NCI-H146 (cell line): ENCODE data around the gene IGSF9.

ENCODE experiments used
- DNase-seq: peaks from one replicate; lab custom pipeline; 2025; lab: John Stamatoyannopoulos, UW

Gene IGSF9

GRCh38 chr1:159898527-159898926, 46.9 kb downstream of the IGSF9 start:
- DNase-seq = no peak

GRCh38 chr1:159897962-159898361, 47.5 kb downstream of the IGSF9 start:
- DNase-seq = no peak

DNA sequence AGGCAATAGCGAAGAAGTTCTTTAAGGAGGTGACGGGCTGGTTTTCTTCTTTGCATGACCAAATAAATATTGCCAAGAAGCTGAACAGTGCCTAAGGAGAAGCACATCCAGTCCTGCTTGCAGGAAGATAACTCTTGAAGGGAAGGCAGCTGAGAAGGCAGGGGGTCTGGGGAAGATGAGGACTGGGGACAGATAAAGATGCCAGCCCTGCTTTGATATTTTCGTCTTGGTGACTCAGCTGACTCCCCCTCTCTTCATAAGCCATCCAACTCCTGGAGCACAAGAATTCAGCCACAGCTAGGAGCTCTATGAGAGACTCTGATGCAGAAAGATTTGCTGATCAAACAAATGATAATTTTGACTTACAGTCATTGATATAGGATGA, 48.9 kb downstream of the IGSF9 start:
- no peak for DNase-seq

GRCh38 chr1:159895836-159896545, 49.4 kb downstream of the IGSF9 start:
- no peak for DNase-seq

DNA sequence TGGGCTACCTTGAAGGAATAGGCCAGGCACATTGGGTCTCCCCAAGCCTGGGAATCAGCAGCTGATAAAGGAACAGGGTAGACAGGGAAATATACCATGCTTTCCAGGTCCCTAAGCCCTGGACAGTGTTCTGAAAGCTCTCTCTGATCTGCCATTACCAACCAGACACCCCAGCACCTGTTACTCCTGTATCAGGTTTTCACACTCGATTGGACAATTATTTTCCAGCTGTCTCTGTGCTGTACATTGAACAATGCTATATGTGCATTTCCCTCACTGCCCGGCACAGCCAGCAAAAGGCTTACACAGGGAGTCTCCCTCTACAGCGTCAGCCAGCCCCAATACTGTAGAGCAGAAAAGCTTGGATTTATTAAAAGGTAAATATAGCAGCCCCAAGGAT, 50.1 kb downstream of the IGSF9 start:
- DNase-seq = peak; percentile 54

- DNase-seq = no peak
These were observed 52.5 kb downstream of the IGSF9 start for GRCh38 chr1:159892944-159893343.

- DNase-seq = peak; percentile 77
These were observed 53.9 kb downstream of the IGSF9 start for GRCh38 chr1:159891275-159892157.

DNA sequence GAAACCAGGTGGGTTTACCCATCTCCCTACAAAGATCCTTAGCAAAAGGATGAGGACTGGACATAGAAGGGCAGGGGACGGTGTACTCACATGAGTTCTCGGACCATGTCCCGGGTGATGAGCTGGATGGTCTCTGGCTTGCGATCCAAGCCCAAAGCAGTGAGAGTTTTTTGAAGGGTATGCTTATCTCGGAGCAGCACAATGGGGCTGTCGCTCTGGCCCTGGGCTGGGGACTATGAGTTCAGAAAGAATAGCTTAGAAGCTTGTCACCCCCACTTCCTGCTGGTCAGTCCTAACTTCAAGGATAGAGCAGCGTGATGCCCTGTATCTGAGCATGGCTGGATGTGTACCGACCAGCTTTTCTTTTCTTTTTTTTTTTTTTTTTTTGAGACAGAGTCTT, 55.0 kb downstream of the IGSF9 start:
- no peak for DNase-seq

DNA sequence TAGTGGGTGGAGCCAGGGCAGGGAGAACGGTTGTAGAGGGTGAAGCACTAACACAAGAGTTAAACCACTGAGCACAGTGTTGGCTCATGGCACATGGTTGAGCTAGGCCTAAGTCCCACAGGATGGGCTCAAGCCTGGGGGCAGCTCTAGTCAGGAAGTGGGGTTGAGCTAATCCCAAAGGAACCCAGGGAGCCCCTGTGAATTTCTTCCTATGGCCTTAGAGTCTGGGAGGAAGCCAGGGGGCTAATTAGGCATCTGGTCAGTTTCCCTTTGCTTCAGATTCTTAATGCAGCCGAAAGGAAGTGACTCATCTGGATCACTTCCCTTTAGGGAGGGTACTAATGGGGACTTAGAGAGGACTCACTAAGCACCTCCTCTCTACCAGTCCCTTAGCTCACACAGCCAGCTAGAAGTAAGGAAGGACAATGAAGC, 55.6 kb downstream of the IGSF9 start:
- DNase-seq = no peak

GRCh38 chr1:159889202-159889601, 56.2 kb downstream of the IGSF9 start:
- DNase-seq = no peak

GRCh38 chr1:159884296-159884695, 61.1 kb downstream of the IGSF9 start:
- no peak for DNase-seq

DNA sequence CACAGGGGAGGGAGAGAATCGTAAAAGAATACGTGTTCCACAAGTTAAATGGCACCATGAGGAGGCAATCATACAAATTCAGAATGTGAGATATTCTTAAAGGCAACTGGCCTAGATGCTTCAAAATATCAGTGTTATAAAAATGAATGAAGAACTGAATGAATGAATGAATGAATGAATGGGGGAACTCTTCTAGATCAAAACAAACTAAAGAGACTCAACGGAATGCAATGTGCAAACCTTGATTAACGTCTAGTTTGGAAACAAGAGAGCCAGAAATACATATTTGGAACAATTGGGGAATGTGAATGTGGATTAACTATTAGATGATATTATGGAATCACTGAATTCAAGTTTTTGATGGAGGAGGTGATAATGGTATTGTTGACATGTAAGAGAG, 62.3 kb downstream of the IGSF9 start:
- no peak for DNase-seq

DNA sequence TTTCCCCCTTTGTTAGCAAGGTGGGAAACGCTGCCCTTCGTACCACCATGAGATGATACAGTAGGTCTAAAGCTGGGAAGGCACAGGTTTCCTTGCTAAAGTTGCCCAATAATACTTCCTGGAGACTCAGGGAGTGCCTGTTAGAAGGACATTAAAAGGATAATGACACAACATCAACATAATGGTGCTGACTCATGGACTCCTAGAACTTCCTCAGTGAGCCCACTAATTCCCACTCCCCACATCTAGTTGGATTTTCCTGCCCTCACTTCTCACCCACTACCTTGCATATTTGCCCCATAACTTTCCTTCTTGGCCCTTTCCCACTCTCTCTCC, 62.9 kb downstream of the IGSF9 start:
- no peak for DNase-seq

DNA sequence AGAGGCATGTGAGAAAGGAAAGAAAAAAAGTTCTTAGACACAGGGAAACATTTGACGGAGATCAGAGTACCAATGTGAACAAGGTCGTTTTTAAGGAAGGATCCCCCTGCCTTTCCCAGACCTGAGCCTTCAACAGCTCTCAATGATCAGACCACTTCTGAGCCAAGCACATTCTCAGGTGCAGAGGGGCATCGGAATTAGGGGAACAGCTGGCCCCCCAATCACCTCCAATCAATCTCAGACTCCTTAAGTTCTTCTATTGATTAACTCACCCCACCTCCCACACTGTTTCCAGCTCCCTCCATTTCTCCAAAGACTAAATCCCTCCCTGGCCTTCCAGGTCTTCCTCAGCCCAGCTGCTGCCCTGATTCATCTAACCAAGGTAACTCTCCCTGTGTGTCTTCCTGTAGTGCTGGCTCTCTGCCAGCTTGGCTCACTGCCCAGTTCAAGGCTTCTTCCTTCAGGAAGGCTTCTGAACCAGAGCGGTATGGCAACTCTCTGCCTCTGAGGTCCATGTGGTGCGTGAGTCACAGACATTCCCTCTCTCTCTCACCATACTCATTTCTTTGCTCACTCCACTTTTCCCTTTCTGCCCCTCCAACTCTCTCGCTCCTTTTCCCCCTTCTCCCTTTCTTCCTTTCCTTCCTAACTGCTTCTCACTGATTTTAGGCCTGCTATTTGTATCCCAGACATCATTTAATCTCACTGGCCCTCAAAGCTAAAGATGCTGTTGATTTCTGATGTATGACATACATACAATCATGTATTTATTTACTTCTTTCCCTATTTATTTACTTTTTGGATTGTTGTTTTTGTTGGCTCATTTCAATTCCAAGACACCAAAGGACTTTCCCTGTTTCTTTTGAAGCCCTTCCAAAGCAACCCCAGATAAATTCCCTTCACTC, 63.5 kb downstream of the IGSF9 start:
- peak; percentile 89 for DNase-seq

DNA sequence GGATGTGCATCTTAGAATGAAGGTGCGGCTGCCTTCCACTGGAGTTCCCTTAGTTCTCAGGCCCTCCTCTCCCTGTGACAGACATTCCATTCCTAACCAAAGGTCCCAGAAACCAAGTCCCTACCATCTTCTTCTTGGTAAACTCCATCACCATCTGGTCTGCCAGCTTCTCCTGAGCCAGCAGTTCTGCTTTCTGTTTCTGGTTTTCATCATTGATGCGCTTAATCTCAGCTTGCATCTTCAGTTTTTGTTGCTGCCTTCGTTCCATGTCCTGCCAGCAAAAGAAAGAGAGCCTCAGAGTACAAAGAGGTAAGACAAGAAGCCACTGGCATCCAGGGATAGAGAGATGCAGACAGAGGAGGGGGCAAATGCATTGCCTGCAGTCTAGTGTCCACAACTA, 65.0 kb downstream of the IGSF9 start:
- DNase-seq = no peak

GRCh38 chr1:159879977-159880376, 65.4 kb downstream of the IGSF9 start:
- no peak for DNase-seq

- DNase-seq = no peak
These were observed 66.3 kb downstream of the IGSF9 start for GRCh38 chr1:159879136-159879535.

DNA sequence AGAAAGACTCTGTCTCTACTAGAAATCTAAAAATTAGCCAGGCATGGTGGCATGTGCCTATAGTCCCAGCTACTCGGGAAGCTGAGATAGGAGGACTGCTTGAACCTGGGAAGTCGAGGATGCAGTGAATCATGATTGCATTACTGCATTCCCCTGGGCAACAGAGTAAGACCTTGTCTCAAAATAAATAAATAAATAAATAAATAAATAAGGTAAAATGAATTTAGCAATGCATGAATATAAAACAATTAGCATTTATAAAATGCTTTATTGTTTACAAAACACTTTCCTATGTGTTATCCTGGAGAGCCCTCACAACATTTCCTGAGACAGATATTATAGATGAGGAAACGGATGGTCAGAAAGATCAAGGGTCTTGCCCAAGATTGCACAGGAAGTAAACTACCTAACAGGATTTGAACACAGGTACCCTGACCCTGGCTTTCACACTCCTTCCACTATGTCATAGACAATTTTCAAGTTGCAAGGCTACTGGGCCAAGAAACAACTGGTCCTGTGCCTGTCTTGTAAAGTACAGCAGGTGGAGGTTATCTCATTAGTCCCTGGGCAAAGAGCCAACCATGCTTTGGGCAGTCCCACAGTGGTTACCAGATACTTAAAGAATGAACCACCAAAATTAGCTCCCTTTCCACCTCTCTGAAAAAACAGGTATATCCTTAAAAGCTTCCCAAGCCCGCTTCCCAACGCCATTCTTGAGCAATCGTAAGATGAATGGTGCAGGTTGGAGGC, 67.5 kb downstream of the IGSF9 start:
- no peak for DNase-seq
